HepG2 (cell line): ENCODE measurements around the gene SERPINI1. TPM values are rescaled to one million over a fixed set of nuclear protein-coding genes. Genes with fewer than 3 reads are reported as not detected.

ENCODE experiments used
- CREB1 ChIP-seq, 2 experiments: fragments of 450-650 bp in 1 of 2; IDR thresholded peaks; 2 replicates each; pipeline ENCODE4 v1.6.1; 2016 to 2017; ENCODE audit warnings: control low read depth in 1 of 2, mild to moderate bottlenecking in 1 of 2, missing compliant biosample characterization in 1 of 2, missing genetic modification characterization in 1 of 2
- NPAS2 ChIP-seq: sonication (generic); formaldehyde crosslinking; IDR thresholded peaks from 2 replicates; pipeline ENCODE4 v1.8.0; 2022; ENCODE audit warnings: mild to moderate bottlenecking, missing genetic modification reagents, borderline replicate concordance
- polyA plus RNA-seq, 8 experiments: library from polyadenylated mRNA; depleted of rRNA in 3 of 8; stranded (reverse) in 7 of 8; unstranded in 1 of 8; fragments of >200 nt; fragmentation: Illumina TruSeq in 4 of 8; extraction: Trizol in 4 of 8; gene quantifications; 2 replicates each; pipeline versions ENCODE4 v1.2.1 to v1.2.3, GENCODE V29; 2011 to 2016; ENCODE audit warnings: low read depth in 4 of 8, missing spikeins in 1 of 8, mixed read lengths in 1 of 8; ENCODE audit not compliant: insufficient read depth in 1 of 8
- total RNA-seq, 5 experiments: library from RNA; depleted of rRNA; stranded (reverse); fragments of >200 nt; fragmentation: Illumina TruSeq; extraction: Trizol; gene quantifications; 2 replicates each; pipeline ENCODE4 v1.2.3, GENCODE V29; 2016; ENCODE audit warnings: low read depth in 1 of 5
- TF ChIP-seq, protein P1 (sequence below): sonication (generic); formaldehyde crosslinking; IDR thresholded peaks from 2 replicates; pipeline ENCODE4 v1.5.0; 2020; ENCODE audit warnings: mild to moderate bottlenecking, missing genetic modification reagents, borderline replicate concordance
- TF ChIP-seq, protein P2 (sequence below): sonication (generic); formaldehyde crosslinking; conservative IDR thresholded peaks from 2 replicates; pipeline ENCODE4 v1.4.0; 2020; ENCODE audit warnings: missing genetic modification reagents

The SERPINI1 gene
- total and polyA plus RNA-seq, 2 of the 13 experiments (the other 11 are each of a cell fraction or from before 2014, with no cell fraction given), result 14.7 to 58.0 TPM

DNA sequence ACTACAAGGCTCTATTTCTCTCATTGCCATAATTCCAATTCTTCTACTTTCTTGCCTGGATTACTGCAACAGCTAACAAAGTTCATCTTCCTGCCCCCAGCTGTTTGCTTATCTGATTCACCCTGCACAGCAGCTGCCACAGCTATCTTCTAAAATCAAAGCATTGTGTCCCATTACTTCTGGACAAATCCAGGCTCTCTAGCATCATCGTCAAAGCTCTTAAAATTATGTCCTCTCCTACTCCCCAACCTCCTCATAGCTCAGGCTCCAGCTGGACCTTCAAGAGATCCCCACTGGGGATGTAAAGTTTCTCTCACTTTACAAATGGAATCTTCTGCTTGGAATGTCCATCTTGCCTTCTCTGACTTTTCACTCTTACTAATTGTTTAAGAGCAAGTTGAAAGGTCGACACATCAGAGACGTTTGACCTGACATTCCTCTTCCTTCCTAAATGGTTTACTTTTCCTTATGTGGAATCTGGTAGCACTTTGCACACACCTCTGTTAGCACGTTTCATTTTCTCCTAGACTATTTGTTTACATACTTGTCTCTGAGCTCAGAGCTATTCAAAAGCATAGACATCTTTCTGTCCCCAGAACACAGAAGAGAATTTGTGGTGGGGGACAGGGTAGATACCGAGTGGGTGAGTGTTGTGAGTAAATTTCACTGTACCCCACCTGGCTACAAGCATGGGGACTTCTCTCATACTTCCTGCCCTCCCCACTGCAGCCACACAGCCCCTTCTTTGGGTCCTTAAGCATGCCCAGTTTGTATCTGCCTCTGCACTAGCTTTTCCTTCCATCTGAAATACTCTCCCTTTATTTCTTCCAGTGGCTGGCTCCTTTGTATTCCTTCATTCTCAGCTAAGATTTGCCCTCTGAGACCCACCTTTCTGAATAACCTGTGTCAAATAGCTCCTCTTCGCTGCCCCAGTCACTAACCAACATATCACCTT lies 77.9 kb downstream of the SERPINI1 start (continued):
- TF ChIP-seq, protein P1, sequence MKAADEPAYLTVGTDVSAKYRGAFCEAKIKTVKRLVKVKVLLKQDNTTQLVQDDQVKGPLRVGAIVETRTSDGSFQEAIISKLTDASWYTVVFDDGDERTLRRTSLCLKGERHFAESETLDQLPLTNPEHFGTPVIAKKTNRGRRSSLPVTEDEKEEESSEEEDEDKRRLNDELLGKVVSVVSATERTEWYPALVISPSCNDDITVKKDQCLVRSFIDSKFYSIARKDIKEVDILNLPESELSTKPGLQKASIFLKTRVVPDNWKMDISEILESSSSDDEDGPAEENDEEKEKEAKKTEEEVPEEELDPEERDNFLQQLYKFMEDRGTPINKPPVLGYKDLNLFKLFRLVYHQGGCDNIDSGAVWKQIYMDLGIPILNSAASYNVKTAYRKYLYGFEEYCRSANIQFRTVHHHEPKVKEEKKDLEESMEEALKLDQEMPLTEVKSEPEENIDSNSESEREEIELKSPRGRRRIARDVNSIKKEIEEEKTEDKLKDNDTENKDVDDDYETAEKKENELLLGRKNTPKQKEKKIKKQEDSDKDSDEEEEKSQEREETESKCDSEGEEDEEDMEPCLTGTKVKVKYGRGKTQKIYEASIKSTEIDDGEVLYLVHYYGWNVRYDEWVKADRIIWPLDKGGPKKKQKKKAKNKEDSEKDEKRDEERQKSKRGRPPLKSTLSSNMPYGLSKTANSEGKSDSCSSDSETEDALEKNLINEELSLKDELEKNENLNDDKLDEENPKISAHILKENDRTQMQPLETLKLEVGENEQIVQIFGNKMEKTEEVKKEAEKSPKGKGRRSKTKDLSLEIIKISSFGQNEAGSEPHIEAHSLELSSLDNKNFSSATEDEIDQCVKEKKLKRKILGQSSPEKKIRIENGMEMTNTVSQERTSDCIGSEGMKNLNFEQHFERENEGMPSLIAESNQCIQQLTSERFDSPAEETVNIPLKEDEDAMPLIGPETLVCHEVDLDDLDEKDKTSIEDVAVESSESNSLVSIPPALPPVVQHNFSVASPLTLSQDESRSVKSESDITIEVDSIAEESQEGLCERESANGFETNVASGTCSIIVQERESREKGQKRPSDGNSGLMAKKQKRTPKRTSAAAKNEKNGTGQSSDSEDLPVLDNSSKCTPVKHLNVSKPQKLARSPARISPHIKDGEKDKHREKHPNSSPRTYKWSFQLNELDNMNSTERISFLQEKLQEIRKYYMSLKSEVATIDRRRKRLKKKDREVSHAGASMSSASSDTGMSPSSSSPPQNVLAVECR (CRISPR knock-in tag), result peak; percentile 22; the same call in 1 of the 2 replicates
- TF ChIP-seq, protein P2, sequence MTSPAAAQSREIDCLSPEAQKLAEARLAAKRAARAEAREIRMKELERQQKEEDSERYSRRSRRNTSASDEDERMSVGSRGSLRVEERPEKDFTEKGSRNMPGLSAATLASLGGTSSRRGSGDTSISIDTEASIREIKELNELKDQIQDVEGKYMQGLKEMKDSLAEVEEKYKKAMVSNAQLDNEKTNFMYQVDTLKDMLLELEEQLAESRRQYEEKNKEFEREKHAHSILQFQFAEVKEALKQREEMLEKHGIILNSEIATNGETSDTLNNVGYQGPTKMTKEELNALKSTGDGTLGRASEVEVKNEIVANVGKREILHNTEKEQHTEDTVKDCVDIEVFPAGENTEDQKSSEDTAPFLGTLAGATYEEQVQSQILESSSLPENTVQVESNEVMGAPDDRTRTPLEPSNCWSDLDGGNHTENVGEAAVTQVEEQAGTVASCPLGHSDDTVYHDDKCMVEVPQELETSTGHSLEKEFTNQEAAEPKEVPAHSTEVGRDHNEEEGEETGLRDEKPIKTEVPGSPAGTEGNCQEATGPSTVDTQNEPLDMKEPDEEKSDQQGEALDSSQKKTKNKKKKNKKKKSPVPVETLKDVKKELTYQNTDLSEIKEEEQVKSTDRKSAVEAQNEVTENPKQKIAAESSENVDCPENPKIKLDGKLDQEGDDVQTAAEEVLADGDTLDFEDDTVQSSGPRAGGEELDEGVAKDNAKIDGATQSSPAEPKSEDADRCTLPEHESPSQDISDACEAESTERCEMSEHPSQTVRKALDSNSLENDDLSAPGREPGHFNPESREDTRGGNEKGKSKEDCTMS, result no peak
- TF ChIP-seq NPAS2 (CRISPR knock-in tag), result no peak
- TF ChIP-seq CREB1 (IDR thresholded peaks at IDR 0.05), result no peak
- peak; percentile 42; the same call in 1 of the 2 replicates for TF ChIP-seq CREB1 (CRISPR knock-in tag; IDR thresholded peaks at IDR 0.05)
